A549 (cell line): ENCODE results near the gene MIEF1. TPM values are rescaled to one million over a fixed set of nuclear protein-coding genes. Genes with fewer than 3 reads are reported as not detected.
"Not testable (repeated sequence)": the region's sequence is repeated elsewhere in the genome, so short reads cannot be mapped to it uniquely, and the experiment has no call there.

Experiments used
- ATAC-seq, 2 experiments: fragments of 200-7000 bp in 1 of 2; fragments of >200 bp in 1 of 2; cut with Nextera tagmentation in 1 of 2; cut with Tn5 transposase in 1 of 2; 3 replicates each; pipeline versions ENCODE4 v1.8.0 to v1.9.1; 2018 to 2020; ENCODE audit warnings: mild to moderate bottlenecking in 1 of 2, moderate library complexity in 1 of 2
- CTCF ChIA-PET: fragments of 300-600 bp; sonication (Branson Sonifier 250); formaldehyde crosslinking; extraction: SDS; loops from one replicate; lab custom pipeline; 2021; ENCODE audit warnings: antibody characterized with exemption, inconsistent platforms; lab: Yijun Ruan, JAX
- POLR2A ChIA-PET: fragments of 350-600 bp; formaldehyde crosslinking; extraction: SDS; loops from one replicate; lab custom pipeline; 2021; ENCODE audit warnings: antibody characterized with exemption, inconsistent platforms; lab: Yijun Ruan, JAX
- DNase-seq, 2 experiments: peaks; one replicate each; pipeline versions ENCODE4 v3.0.0 to v3.0.0-alpha.2; 2011 to 2016; ENCODE audit warnings: low read depth in 1 of 2, low spot score in 1 of 2
- FAIRE-seq: peaks from 2 replicates; lab custom pipeline; 2011; peaks lifted over from hg19 to GRCh38; lab: Jason Lieb, UNC
- H3K27ac ChIP-seq, 2 experiments: fragments of >200 bp; sonication (Bioruptor Twin); formaldehyde crosslinking; 3 replicates each; pipeline ENCODE4 v1.5.1; 2016 to 2017
- H3K4me1 ChIP-seq: fragments of >200 bp; sonication (Bioruptor Twin); formaldehyde crosslinking; 3 replicates; pipeline ENCODE4 v1.6.1; 2016
- H3K4me2 ChIP-seq: fragments of >200 bp; sonication (Bioruptor Twin); formaldehyde crosslinking; 3 replicates; pipeline ENCODE4 v1.6.1; 2016
- H3K4me3 ChIP-seq: fragments of >200 bp; sonication (Bioruptor Twin); formaldehyde crosslinking; 3 replicates; pipeline ENCODE4 v1.5.1; 2016
- H3K9me3 ChIP-seq: fragments of >200 bp; sonication (Bioruptor Twin); formaldehyde crosslinking; 3 replicates; pipeline ENCODE4 v1.6.1; 2016
- ATOH8 ChIP-seq: fragments of 250-450 bp; sonication (Bioruptor Pico); IDR thresholded peaks from 2 replicates; pipeline ENCODE4 v1.5.0; 2020; ENCODE audit warnings: low read depth, mild to moderate bottlenecking, moderate library complexity
- BHLHE40 ChIP-seq: IDR thresholded peaks from 2 replicates; pipeline ENCODE4 v1.6.1; 2012; ENCODE audit warnings: low read depth, low read length, inconsistent platforms
- CBX2 ChIP-seq: fragments of 200-600 bp; sonication (generic); IDR thresholded peaks from 2 replicates; pipeline ENCODE4 v1.6.1; 2016; ENCODE audit warnings: low read depth, mild to moderate bottlenecking, borderline replicate concordance
- E2F6 ChIP-seq: IDR thresholded peaks from 2 replicates; pipeline ENCODE4 v1.6.1; 2012; ENCODE audit warnings: low read depth, borderline replicate concordance
- EHMT2 ChIP-seq: fragments of 200-600 bp; sonication (generic); IDR thresholded peaks from 2 replicates; pipeline ENCODE4 v1.6.1; 2016; ENCODE audit warnings: antibody characterized with exemption, low read depth, mild to moderate bottlenecking, moderate library complexity
- ELK1 ChIP-seq: fragments of 150-350 bp; IDR thresholded peaks from 2 replicates; pipeline ENCODE4 v1.6.1; 2014; ENCODE audit warnings: low read depth, mild to moderate bottlenecking, low read length
- FOXS1 ChIP-seq: fragments of 250-450 bp; sonication (Bioruptor Pico); IDR thresholded peaks from 2 replicates; pipeline ENCODE4 v1.5.0; 2020; ENCODE audit warnings: mild to moderate bottlenecking, moderate library complexity
- HES2 ChIP-seq: fragments of >200 bp; sonication (Bioruptor Twin); formaldehyde crosslinking; IDR thresholded peaks from 2 replicates; pipeline ENCODE4 v1.6.1; 2016
- HMGXB4 ChIP-seq: fragments of 250-450 bp; sonication (Bioruptor Pico); IDR thresholded peaks from 2 replicates; pipeline ENCODE4 v1.5.0; 2021; ENCODE audit warnings: mild to moderate bottlenecking, moderate library complexity, borderline replicate concordance
- HOXA7 ChIP-seq: fragments of 250-450 bp; sonication (Bioruptor Pico); IDR thresholded peaks from 2 replicates; pipeline ENCODE4 v1.5.0; 2020; ENCODE audit warnings: mild to moderate bottlenecking, moderate library complexity
- JUNB ChIP-seq: fragments of >200 bp; sonication (Bioruptor Twin); formaldehyde crosslinking; IDR thresholded peaks from 2 replicates; pipeline ENCODE4 v1.6.1; 2016
- PHF8 ChIP-seq: fragments of 200-600 bp; sonication (generic); IDR thresholded peaks from 2 replicates; pipeline ENCODE4 v1.6.1; 2016; ENCODE audit warnings: low read depth, mild to moderate bottlenecking, antibody characterized with exemption, moderate library complexity, borderline replicate concordance
- ZSCAN20 ChIP-seq: fragments of 250-450 bp; sonication (Bioruptor Pico); IDR thresholded peaks from 2 replicates; pipeline ENCODE4 v1.8.0; 2022; ENCODE audit warnings: mild to moderate bottlenecking, moderate library complexity
- WGBS: methylation state at CpG from one replicate; pipeline ENCODE4 v1.1.6; 2017; ENCODE audit errors: missing lambda C conversion rate; 5-methylcytosine and 5-hydroxymethylcytosine counted together
- polyA plus RNA-seq, 4 experiments: library from polyadenylated mRNA; depleted of rRNA in 3 of 4; stranded (reverse); fragments of >200 nt; fragmentation: RNase III in 1 of 4; extraction: RNeasy Plus Mini Kit Qiagen cat#74134 plus additional on column Dnase treatment in 1 of 4; gene quantifications; 2 replicates in 3 of 4; 3 replicates in 1 of 4; pipeline ENCODE4 v1.2.3, GENCODE V29; 2011 to 2017

Gene MIEF1
- polyA plus RNA-seq, 2 of the 4 experiments (the other 2 are of a cell fraction), result 18.8 to 20.5 TPM

GRCh38 chr22:39504071-39504470, 2.0 kb downstream of the MIEF1 start (continued):
- TF ChIP-seq ATOH8 (CRISPR knock-in tag) (no peak), E2F6 (no peak), JUNB (no peak)

GRCh38 chr22:39507021-39507420, 4.9 kb downstream of the MIEF1 start:
- DNase-seq, H3K9me3 ChIP-seq, POLR2A ChIA-PET, FAIRE-seq, H3K4me2 ChIP-seq, H3K4me3 ChIP-seq, H3K4me1 ChIP-seq, H3K27ac ChIP-seq, ATAC-seq: not testable (repeated sequence)
- 73% methylated on average over 10 of the region's 10 CpGs for WGBS
- CTCF ChIA-PET, result interaction anchor here (0.9 to 1.7 kb wide), 3 partner anchors 10 to 22 kb away, joined by 3 to 11 read pairs (median 4); no protein-coding TSS in a partner anchor

GRCh38 chr22:39508393-39508792, 6.3 kb downstream of the MIEF1 start:
- POLR2A ChIA-PET, result no interaction called here
- CTCF ChIA-PET, result interaction anchor here (1.7 kb wide), 1 partner anchor 9 kb away, joined by 11 read pairs; no protein-coding TSS in a partner anchor
- WGBS, result 84% methylated on average over 4 of the region's 4 CpGs

GRCh38 chr22:39510529-39511149, 8.5 kb downstream of the MIEF1 start:
- CTCF ChIA-PET, result interaction anchor here (0.6 to 1.7 kb wide), 4 partner anchors 15 to 791 kb away, joined by 3 to 6 read pairs (median 4); no protein-coding TSS in a partner anchor
- WGBS, result 85% methylated on average over 4 of the region's 4 CpGs
- POLR2A ChIA-PET, result no interaction called here
- DNase-seq (no peak), ATAC-seq (no peak), FAIRE-seq (no peak)
- H3K4me3 ChIP-seq, result no peak overlapping the region
- H3K9me3 ChIP-seq, result no peaks in the 10 kb centered on the region
- H3K4me2 ChIP-seq, result no peak overlapping the region
- H3K4me1 ChIP-seq, result no peaks in the 10 kb centered on the region
- TF ChIP-seq CBX2 (no peak), HOXA7 (CRISPR knock-in tag) (no peak), ZSCAN20 (no peak), E2F6 (no peak), ELK1 (no peak), PHF8 (no peak), EHMT2 (no peak), BHLHE40 (no peak), FOXS1 (CRISPR knock-in tag) (no peak), HES2 (no peak)
- no peak overlapping the region for H3K27ac ChIP-seq

More at GRCh38 chr22:39508393-39508792, 6.3 kb downstream of the MIEF1 start:
- Histone ChIP-seq H3K9me3 (no peaks in the 10 kb centered on the region), H3K4me2 (no peak overlapping the region), H3K27ac (no peak overlapping the region), H3K4me3 (no peak overlapping the region), H3K4me1 (peaks cover 5% of the 10 kb centered on the region; the same call in 2 of the 3 replicates)
- FAIRE-seq, result no peak
- peak in 1 of 2 experiments; percentile 39; a peak in 1 of 6 replicates for ATAC-seq
- TF ChIP-seq HMGXB4 (CRISPR knock-in tag), result no peak
- no peak for TF ChIP-seq FOXS1 (CRISPR knock-in tag)
- TF ChIP-seq HES2, result no peak
- TF ChIP-seq ELK1, result no peak
- DNase-seq, result no peak
